Uterus (tissue), 2 donors: ENCODE data around the gene ARHGAP10.

Experiments
- POLR2A ChIP-seq, 2 donors: fragments of 450-650 bp; IDR thresholded peaks; one replicate each; pipeline ENCODE4 v1.6.1; 2016; ENCODE audit warnings: antibody characterized with exemption in 2 of 2, mild to moderate bottlenecking in 1 of 2, moderate library complexity in 1 of 2
- TF ChIP-seq, protein P1 (sequence below), 4 experiments: fragments of 200-600 bp in 2 of 4; fragments of 450-650 bp in 2 of 4; sonication (generic) in 2 of 4; IDR thresholded peaks; one replicate each; pipeline ENCODE4 v1.5.1; 2016 to 2019; ENCODE audit warnings: antibody characterized with exemption in 4 of 4, mild to moderate bottlenecking in 2 of 4, moderate library complexity in 1 of 4

DNA sequence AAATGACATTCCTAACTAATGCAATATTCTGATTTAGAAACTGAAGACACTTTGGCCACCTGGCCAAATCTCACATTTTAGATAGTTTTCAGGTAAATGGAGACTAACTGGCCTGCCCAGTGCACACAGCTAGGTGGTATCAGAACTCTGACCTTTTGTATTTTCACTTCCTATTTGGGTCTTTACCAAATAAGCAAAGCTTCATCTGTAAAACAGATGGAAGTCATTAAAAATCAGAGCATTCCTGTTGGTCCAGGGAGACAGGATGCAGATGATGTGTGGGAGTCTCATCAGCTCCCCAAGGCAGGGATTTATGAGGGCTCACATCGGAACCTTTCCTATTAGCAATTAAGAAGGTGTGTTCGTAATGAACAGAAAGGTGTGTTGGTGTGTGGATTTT, 57.7 kb downstream of the ARHGAP10 start:
- TF ChIP-seq, protein P1, sequence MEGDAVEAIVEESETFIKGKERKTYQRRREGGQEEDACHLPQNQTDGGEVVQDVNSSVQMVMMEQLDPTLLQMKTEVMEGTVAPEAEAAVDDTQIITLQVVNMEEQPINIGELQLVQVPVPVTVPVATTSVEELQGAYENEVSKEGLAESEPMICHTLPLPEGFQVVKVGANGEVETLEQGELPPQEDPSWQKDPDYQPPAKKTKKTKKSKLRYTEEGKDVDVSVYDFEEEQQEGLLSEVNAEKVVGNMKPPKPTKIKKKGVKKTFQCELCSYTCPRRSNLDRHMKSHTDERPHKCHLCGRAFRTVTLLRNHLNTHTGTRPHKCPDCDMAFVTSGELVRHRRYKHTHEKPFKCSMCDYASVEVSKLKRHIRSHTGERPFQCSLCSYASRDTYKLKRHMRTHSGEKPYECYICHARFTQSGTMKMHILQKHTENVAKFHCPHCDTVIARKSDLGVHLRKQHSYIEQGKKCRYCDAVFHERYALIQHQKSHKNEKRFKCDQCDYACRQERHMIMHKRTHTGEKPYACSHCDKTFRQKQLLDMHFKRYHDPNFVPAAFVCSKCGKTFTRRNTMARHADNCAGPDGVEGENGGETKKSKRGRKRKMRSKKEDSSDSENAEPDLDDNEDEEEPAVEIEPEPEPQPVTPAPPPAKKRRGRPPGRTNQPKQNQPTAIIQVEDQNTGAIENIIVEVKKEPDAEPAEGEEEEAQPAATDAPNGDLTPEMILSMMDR (IDR thresholded peaks at IDR 0.05): no peak
- TF ChIP-seq POLR2A (IDR thresholded peaks at IDR 0.05): no peak
